DOHH2 (cell line): ENCODE results near the gene ETNK2.

Source experiments
- H3F3A ChIP-seq: fragments of 200-600 bp; sonication (generic), shearing (Covaris generic); 2 replicates; pipeline ENCODE4 v1.6.0; 2016; ENCODE audit warnings: antibody characterized with exemption, mild to moderate bottlenecking; ENCODE audit not compliant: control insufficient read depth, insufficient read depth
- H3K27ac ChIP-seq: fragments of 200-600 bp; sonication (generic); 2 replicates; pipeline ENCODE4 v1.5.1; 2014; ENCODE audit warnings: low read depth, mild to moderate bottlenecking, low read length, moderate library complexity
- H3K27me3 ChIP-seq: fragments of 200-600 bp; sonication (generic); 2 replicates; pipeline ENCODE4 v1.6.1; 2014; ENCODE audit warnings: mild to moderate bottlenecking, low read length, mixed read lengths; ENCODE audit not compliant: control insufficient read depth
- H3K36me3 ChIP-seq: fragments of 200-600 bp; sonication (generic); 2 replicates; pipeline ENCODE4 v1.6.1; 2014; ENCODE audit warnings: mild to moderate bottlenecking, low read length, moderate library complexity, mixed read lengths; ENCODE audit not compliant: control insufficient read depth
- H3K4me1 ChIP-seq: fragments of 200-600 bp; sonication (generic); 2 replicates; pipeline ENCODE4 v1.6.1; 2014; ENCODE audit warnings: mild to moderate bottlenecking, low read length, mixed read lengths; ENCODE audit not compliant: control insufficient read depth
- H3K4me2 ChIP-seq: fragments of 200-600 bp; sonication (generic); 2 replicates; pipeline ENCODE4 v1.6.0; 2014; ENCODE audit warnings: mild to moderate bottlenecking, low read length, moderate library complexity
- H3K4me3 ChIP-seq: fragments of 200-600 bp; sonication (generic); 2 replicates; pipeline ENCODE4 v1.5.1; 2014; ENCODE audit warnings: mild to moderate bottlenecking, low read length, mixed read lengths
- H3K79me2 ChIP-seq: fragments of 200-600 bp; sonication (generic); 2 replicates; pipeline ENCODE4 v1.6.1; 2014; ENCODE audit warnings: mild to moderate bottlenecking, low read length, mixed read lengths; ENCODE audit not compliant: control insufficient read depth
- H3K9me2 ChIP-seq: fragments of 200-600 bp; sonication (generic); replicated peaks from 2 replicates; pipeline ENCODE4 v1.6.1; 2014; ENCODE audit warnings: mild to moderate bottlenecking, low read length, mixed read lengths; ENCODE audit not compliant: control insufficient read depth
- H3K9me3 ChIP-seq: fragments of 200-600 bp; sonication (generic); 2 replicates; pipeline ENCODE4 v1.6.1; 2014; ENCODE audit warnings: antibody characterized with exemption, low read length, mixed read lengths; ENCODE audit not compliant: control insufficient read depth, insufficient read depth
- H4K20me1 ChIP-seq: fragments of 200-600 bp; sonication (generic); 2 replicates; pipeline ENCODE4 v1.6.0; 2014; ENCODE audit warnings: low read depth, mild to moderate bottlenecking, antibody characterized with exemption, low read length, moderate library complexity; ENCODE audit not compliant: control insufficient read depth, insufficient read depth
- CTCF ChIP-seq: fragments of 200-600 bp; sonication (generic); IDR thresholded peaks from one replicate; pipeline ENCODE4 v1.5.1; 2014; ENCODE audit warnings: antibody characterized with exemption, mild to moderate bottlenecking, low read depth, low read length; ENCODE audit not compliant: poor library complexity, severe bottlenecking
- EZH2phosphoT487 ChIP-seq: fragments of 200-600 bp; sonication (generic); IDR thresholded peaks from 2 replicates; pipeline ENCODE4 v1.6.1; 2017; ENCODE audit warnings: borderline replicate concordance, mild to moderate bottlenecking, antibody characterized with exemption, low read length, moderate library complexity, mixed read lengths

The ETNK2 gene

GRCh38 chr1:204155881-204156280 is 4.0 kb upstream of the ETNK2 start:
- H3K9me3 ChIP-seq: no peaks in the 10 kb centered on the region
- H3K27me3 ChIP-seq: no peaks in the 10 kb centered on the region
- no peaks in the 10 kb centered on the region for H3K36me3 ChIP-seq
- no peaks in the 10 kb centered on the region for H3K4me1 ChIP-seq
- no peaks in the 10 kb centered on the region for H3F3A ChIP-seq
- H3K4me2 ChIP-seq: no peak overlapping the region
- H3K79me2 ChIP-seq: no peaks in the 10 kb centered on the region
- no peak for TF ChIP-seq EZH2phosphoT487
- TF ChIP-seq CTCF: no peak
- no peaks in the 10 kb centered on the region for H4K20me1 ChIP-seq
- no peak overlapping the region for H3K27ac ChIP-seq
- no peak overlapping the region for H3K4me3 ChIP-seq
- H3K9me2 ChIP-seq: no peaks in the 10 kb centered on the region

- Histone ChIP-seq H3K36me3 (no peaks in the 10 kb centered on the region), H3K79me2 (no peaks in the 10 kb centered on the region), H3K9me2 (no peaks in the 10 kb centered on the region), H3K4me1 (no peaks in the 10 kb centered on the region), H3K27me3 (no peaks in the 10 kb centered on the region), H3K27ac (no peak overlapping the region), H4K20me1 (no peaks in the 10 kb centered on the region), H3K9me3 (no peaks in the 10 kb centered on the region), H3K4me3 (no peak overlapping the region), H3K4me2 (no peak overlapping the region), H3F3A (no peaks in the 10 kb centered on the region)
- TF ChIP-seq EZH2phosphoT487: no peak
- TF ChIP-seq CTCF: no peak
Measured at GRCh38 chr1:204154568-204155255, 2.9 kb upstream of the ETNK2 start.

- H3K36me3 ChIP-seq: no peaks in the 10 kb centered on the region
Measured at GRCh38 chr1:204153667-204154066, 1.8 kb upstream of the ETNK2 start.

More at GRCh38 chr1:204153667-204154066, 1.8 kb upstream of the ETNK2 start:
- no peaks in the 10 kb centered on the region for H3K4me1 ChIP-seq
- H3K9me2 ChIP-seq: no peaks in the 10 kb centered on the region
- H3K27ac ChIP-seq: no peak overlapping the region
- no peaks in the 10 kb centered on the region for H4K20me1 ChIP-seq
- H3K9me3 ChIP-seq: no peaks in the 10 kb centered on the region
- H3K27me3 ChIP-seq: no peaks in the 10 kb centered on the region
- TF ChIP-seq EZH2phosphoT487: no peak
- TF ChIP-seq CTCF: no peak
- no peak overlapping the region for H3K4me3 ChIP-seq
- H3K4me2 ChIP-seq: no peak overlapping the region
- no peaks in the 10 kb centered on the region for H3K79me2 ChIP-seq
- H3F3A ChIP-seq: no peaks in the 10 kb centered on the region
